ENCODE measurements around the gene PGGT1B.

Gene PGGT1B

GRCh38 chr5:115184770-115185169, 77.9 kb downstream of the PGGT1B start:
- H3K4me3 ChIP-seq (ENCODE audit: low read length in 2 of 2): no peak overlapping the region
- H3K27ac ChIP-seq (ENCODE audit: low read length): no peak overlapping the region
- no peaks in the 10 kb centered on the region for H3K36me3 ChIP-seq (ENCODE audit: control insufficient read depth in 2 of 2, insufficient read depth in 2 of 2, low read length in 2 of 2)
- peaks cover 32 to 40% of the 10 kb centered on the region in 2 donors for H3K27me3 ChIP-seq (ENCODE audit: control insufficient read depth in 1 of 2, insufficient read depth in 2 of 2, low read length in 2 of 2)
- H3K9me3 ChIP-seq (ENCODE audit: control insufficient read depth in 2 of 2, low read length in 2 of 2): no peaks in the 10 kb centered on the region
- no peak overlapping the region for H3K9ac ChIP-seq (ENCODE audit: low read length in 2 of 2)
- peaks cover 9% of the 10 kb centered on the region for H3K4me1 ChIP-seq (ENCODE audit: control insufficient read depth, insufficient read depth, low read length)

- H3K9me3 ChIP-seq (ENCODE audit: control insufficient read depth in 2 of 2, low read length in 2 of 2): no peaks in the 10 kb centered on the region
- H3K4me3 ChIP-seq (ENCODE audit: low read length in 2 of 2): no peak overlapping the region
- no peak overlapping the region for H3K27ac ChIP-seq (ENCODE audit: low read length)
- no peaks in the 10 kb centered on the region for H3K36me3 ChIP-seq (ENCODE audit: control insufficient read depth in 2 of 2, insufficient read depth in 2 of 2, low read length in 2 of 2)
- H3K27me3 ChIP-seq (ENCODE audit: control insufficient read depth in 1 of 2, insufficient read depth in 2 of 2, low read length in 2 of 2): peaks cover 47 to 60% of the 10 kb centered on the region in 2 donors
- peaks cover 14% of the 10 kb centered on the region for H3K4me1 ChIP-seq (ENCODE audit: control insufficient read depth, insufficient read depth, low read length)
- no peak overlapping the region for H3K9ac ChIP-seq (ENCODE audit: low read length in 2 of 2)
These were observed 80.9 kb downstream of the PGGT1B start for GRCh38 chr5:115181757-115182156.

GRCh38 chr5:115180165-115180709, 82.4 kb downstream of the PGGT1B start:
- no peaks in the 10 kb centered on the region for H3K9me3 ChIP-seq (ENCODE audit: control insufficient read depth in 2 of 2, low read length in 2 of 2)
- peaks cover 14% of the 10 kb centered on the region for H3K4me1 ChIP-seq (ENCODE audit: control insufficient read depth, insufficient read depth, low read length)
- no peaks in the 10 kb centered on the region for H3K36me3 ChIP-seq (ENCODE audit: control insufficient read depth in 2 of 2, insufficient read depth in 2 of 2, low read length in 2 of 2)
- peak overlapping the region; percentile 21 to 68 for H3K4me3 ChIP-seq (ENCODE audit: low read length in 2 of 2)
- peaks cover 47 to 60% of the 10 kb centered on the region in 2 donors for H3K27me3 ChIP-seq (ENCODE audit: control insufficient read depth in 1 of 2, insufficient read depth in 2 of 2, low read length in 2 of 2)
- no peak overlapping the region for H3K9ac ChIP-seq (ENCODE audit: low read length in 2 of 2)
- H3K27ac ChIP-seq (ENCODE audit: low read length): no peak overlapping the region

GRCh38 chr5:115179394-115180164, 83.1 kb downstream of the PGGT1B start:
- H3K9me3 ChIP-seq (ENCODE audit: control insufficient read depth in 2 of 2, low read length in 2 of 2): no peaks in the 10 kb centered on the region
- no peak overlapping the region for H3K27ac ChIP-seq (ENCODE audit: low read length)
- H3K4me3 ChIP-seq (ENCODE audit: low read length in 2 of 2): peak overlapping the region; percentile 21 to 68
- H3K9ac ChIP-seq (ENCODE audit: low read length in 2 of 2): no peak overlapping the region
- H3K4me1 ChIP-seq (ENCODE audit: control insufficient read depth, insufficient read depth, low read length): peaks cover 14% of the 10 kb centered on the region
- H3K27me3 ChIP-seq (ENCODE audit: control insufficient read depth in 1 of 2, insufficient read depth in 2 of 2, low read length in 2 of 2): peaks cover 47 to 60% of the 10 kb centered on the region in 2 donors
- no peaks in the 10 kb centered on the region for H3K36me3 ChIP-seq (ENCODE audit: control insufficient read depth in 2 of 2, insufficient read depth in 2 of 2, low read length in 2 of 2)

GRCh38 chr5:115179030-115179393, 83.7 kb downstream of the PGGT1B start:
- H3K9me3 ChIP-seq (ENCODE audit: control insufficient read depth in 2 of 2, low read length in 2 of 2): no peaks in the 10 kb centered on the region
- H3K27me3 ChIP-seq (ENCODE audit: control insufficient read depth in 1 of 2, insufficient read depth in 2 of 2, low read length in 2 of 2): peaks cover 44 to 56% of the 10 kb centered on the region in 2 donors
- H3K27ac ChIP-seq (ENCODE audit: low read length): no peak overlapping the region
- H3K4me1 ChIP-seq (ENCODE audit: control insufficient read depth, insufficient read depth, low read length): peaks cover 14% of the 10 kb centered on the region
- H3K9ac ChIP-seq (ENCODE audit: low read length in 2 of 2): no peak overlapping the region
- H3K36me3 ChIP-seq (ENCODE audit: control insufficient read depth in 2 of 2, insufficient read depth in 2 of 2, low read length in 2 of 2): no peaks in the 10 kb centered on the region
- peak overlapping the region in 1 of 2 donors; percentile 68 for H3K4me3 ChIP-seq (ENCODE audit: low read length in 2 of 2)

GRCh38 chr5:115170929-115171510, 91.7 kb downstream of the PGGT1B start:
- Histone ChIP-seq H3K36me3 (ENCODE audit: control insufficient read depth in 2 of 2, insufficient read depth in 2 of 2, low read length in 2 of 2) (no peaks in the 10 kb centered on the region), H3K4me1 (ENCODE audit: control insufficient read depth, insufficient read depth, low read length) (peaks cover 16% of the 10 kb centered on the region), H3K27ac (ENCODE audit: low read length) (no peak overlapping the region), H3K9ac (ENCODE audit: low read length in 2 of 2) (no peak overlapping the region), H3K27me3 (ENCODE audit: control insufficient read depth in 1 of 2, insufficient read depth in 2 of 2, low read length in 2 of 2) (peaks cover 25 to 34% of the 10 kb centered on the region in 2 donors), H3K9me3 (ENCODE audit: control insufficient read depth in 2 of 2, low read length in 2 of 2) (no peaks in the 10 kb centered on the region), H3K4me3 (ENCODE audit: low read length in 2 of 2) (peak overlapping the region; percentile 6 to 81)

GRCh38 chr5:115170134-115170928, 92.3 kb downstream of the PGGT1B start:
- Histone ChIP-seq H3K36me3 (ENCODE audit: control insufficient read depth in 2 of 2, insufficient read depth in 2 of 2, low read length in 2 of 2) (no peaks in the 10 kb centered on the region), H3K4me1 (ENCODE audit: control insufficient read depth, insufficient read depth, low read length) (peaks cover 16% of the 10 kb centered on the region), H3K27ac (ENCODE audit: low read length) (no peak overlapping the region), H3K27me3 (ENCODE audit: control insufficient read depth in 1 of 2, insufficient read depth in 2 of 2, low read length in 2 of 2) (peaks cover 30 to 38% of the 10 kb centered on the region in 2 donors), H3K9me3 (ENCODE audit: control insufficient read depth in 2 of 2, low read length in 2 of 2) (no peaks in the 10 kb centered on the region), H3K4me3 (ENCODE audit: low read length in 2 of 2) (peak overlapping the region; percentile 6 to 81), H3K9ac (ENCODE audit: low read length in 2 of 2) (no peak overlapping the region)

GRCh38 chr5:115169487-115170133, 93.1 kb downstream of the PGGT1B start, which contains the start of gene TRIM36:
TRIM36 (minus strand) TSS chr5:115169908; CDS start chr5:115169634, 274 bp downstream.
- Histone ChIP-seq H3K9me3 (ENCODE audit: control insufficient read depth in 2 of 2, low read length in 2 of 2) (no peaks in the 10 kb centered on the region), H3K9ac (ENCODE audit: low read length in 2 of 2) (peak within 1 kb of the TSS; percentile 32 to 51), H3K4me3 (ENCODE audit: low read length in 2 of 2) (peak within 1 kb of the TSS; percentile 72 to 81), H3K27ac (ENCODE audit: low read length) (no peak within 1 kb of the TSS), H3K36me3 (ENCODE audit: control insufficient read depth in 2 of 2, insufficient read depth in 2 of 2, low read length in 2 of 2) (no peaks in the 10 kb centered on the region), H3K27me3 (ENCODE audit: control insufficient read depth in 1 of 2, insufficient read depth in 2 of 2, low read length in 2 of 2) (peaks cover 35 to 41% of the 10 kb centered on the region in 2 donors), H3K4me1 (ENCODE audit: control insufficient read depth, insufficient read depth, low read length) (peaks cover 16% of the 10 kb centered on the region)

- Histone ChIP-seq H3K9ac (ENCODE audit: low read length in 2 of 2) (peak overlapping the region; percentile 32 to 51), H3K27me3 (ENCODE audit: control insufficient read depth in 1 of 2, insufficient read depth in 2 of 2, low read length in 2 of 2) (peaks cover 35 to 41% of the 10 kb centered on the region in 2 donors), H3K27ac (ENCODE audit: low read length) (no peak overlapping the region)
These were observed 93.7 kb downstream of the PGGT1B start for GRCh38 chr5:115168829-115169486.

More at GRCh38 chr5:115168829-115169486, 93.7 kb downstream of the PGGT1B start:
- Histone ChIP-seq H3K9me3 (ENCODE audit: control insufficient read depth in 2 of 2, low read length in 2 of 2) (no peaks in the 10 kb centered on the region), H3K36me3 (ENCODE audit: control insufficient read depth in 2 of 2, insufficient read depth in 2 of 2, low read length in 2 of 2) (no peaks in the 10 kb centered on the region), H3K4me3 (ENCODE audit: low read length in 2 of 2) (peak overlapping the region; percentile 72 to 81), H3K4me1 (ENCODE audit: control insufficient read depth, insufficient read depth, low read length) (peaks cover 16% of the 10 kb centered on the region)

All from stomach smooth muscle (tissue), 2 donors.